Stimulated activated CD4-positive, alpha-beta T cell treated with anti-CD3 and anti-CD28 coated beads, Interleukin-4, amount 100 ng/mL, for 4 hours (primary cell): ENCODE data around the gene TPST2.

Source experiments
- DNase-seq, 2 experiments: peaks; one replicate each; pipeline ENCODE4 v3.0.0-alpha.2; 2020

TPST2 gene

DNA sequence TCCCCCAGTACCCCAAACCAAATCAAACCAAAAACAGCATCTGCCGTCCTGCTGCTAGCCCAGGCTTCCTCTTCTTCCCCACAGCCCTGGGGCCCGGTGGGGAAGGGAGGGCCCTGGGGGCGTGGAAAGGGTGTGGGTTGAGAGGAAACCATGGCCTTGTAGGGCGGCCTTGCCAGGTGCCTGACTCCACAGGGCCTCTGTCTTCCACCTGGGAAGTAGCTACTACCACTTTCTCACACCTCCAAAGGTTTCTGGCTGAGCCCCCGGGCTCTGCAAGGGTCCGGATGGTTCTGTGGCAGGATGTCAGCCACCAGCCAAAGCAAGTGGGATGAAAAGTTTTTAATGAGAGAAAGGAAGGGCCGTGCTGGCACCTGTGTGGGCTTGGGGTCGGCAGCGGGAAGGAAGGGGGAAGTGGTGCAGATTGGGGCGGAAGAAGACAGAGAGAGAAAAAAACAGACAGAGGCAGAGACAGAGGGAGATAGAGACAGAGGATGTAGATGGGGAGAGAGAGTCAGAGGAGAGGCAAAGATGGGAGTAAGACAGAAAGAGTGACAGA is 10.5 kb downstream of the TPST2 start:
- peak; percentile 35 to 42 for DNase-seq

GRCh38 chr22:26577081-26577480 is 12.9 kb downstream of the TPST2 start:
- no peak for DNase-seq

GRCh38 chr22:26576026-26576680 is 13.8 kb downstream of the TPST2 start:
- DNase-seq = no peak

DNA sequence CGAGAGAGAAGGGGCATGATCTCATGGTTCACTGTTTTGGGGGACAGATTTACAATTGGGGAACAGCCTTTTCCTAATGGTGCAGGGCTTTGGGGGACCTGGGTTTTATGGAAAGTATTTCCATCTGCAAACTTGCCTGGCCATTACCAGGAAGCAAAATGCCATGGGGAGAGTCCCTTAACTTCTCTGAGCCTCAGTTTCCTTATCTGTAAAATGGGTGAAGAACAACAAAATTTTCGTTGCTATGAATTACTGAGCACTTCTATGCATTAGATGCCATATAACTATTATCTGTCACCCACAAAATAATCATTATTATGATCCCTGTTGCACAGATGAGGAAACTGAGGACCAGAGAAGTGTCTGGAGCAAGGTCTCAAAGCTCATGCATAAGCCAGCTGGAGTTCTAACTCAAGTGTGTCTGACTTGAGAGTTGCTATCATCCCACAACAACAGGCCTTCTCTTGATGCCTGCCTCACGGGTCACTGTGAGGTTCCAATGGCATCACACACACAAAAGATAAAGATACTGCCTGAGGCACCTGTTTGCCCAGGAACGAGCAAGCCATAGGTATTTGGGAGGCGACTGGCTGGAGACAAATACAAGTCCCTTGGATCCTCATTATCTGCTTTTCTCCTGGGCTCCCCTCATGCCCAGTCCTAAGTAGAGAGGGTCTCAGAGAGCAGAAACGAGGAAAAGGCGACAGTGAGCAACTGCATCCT is 15.8 kb downstream of the TPST2 start:
- DNase-seq = no peak

DNA sequence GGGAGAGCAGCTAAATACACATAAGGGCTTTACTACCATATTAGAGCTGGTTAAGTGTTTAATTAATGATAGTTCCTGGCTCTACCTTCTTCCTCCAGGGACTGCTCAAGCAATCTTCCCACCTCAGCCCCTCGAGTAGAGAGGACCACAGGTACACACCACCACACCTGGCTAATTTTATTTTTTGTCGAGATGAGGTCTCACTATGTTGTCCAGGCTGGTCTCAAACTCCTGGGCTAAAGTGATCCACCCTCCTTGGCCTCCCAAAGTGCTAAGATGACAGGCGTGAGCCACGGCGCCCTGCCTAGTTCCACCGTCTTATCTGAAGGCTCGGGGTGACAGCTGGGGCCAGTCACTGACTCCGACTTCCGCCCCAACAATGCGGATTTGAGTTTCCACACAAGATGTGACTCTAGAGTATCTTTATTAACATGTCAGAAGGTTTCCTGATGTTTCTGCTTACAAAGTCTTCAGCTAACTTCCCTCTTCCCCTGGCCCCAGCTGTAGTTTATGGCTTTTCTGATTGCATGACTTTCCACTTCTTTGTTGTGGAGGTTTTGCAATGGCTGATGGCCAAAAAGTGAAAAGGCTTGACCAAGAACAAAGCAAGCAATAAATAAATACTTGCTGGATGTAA is 16.8 kb downstream of the TPST2 start:
- no peak for DNase-seq

DNA sequence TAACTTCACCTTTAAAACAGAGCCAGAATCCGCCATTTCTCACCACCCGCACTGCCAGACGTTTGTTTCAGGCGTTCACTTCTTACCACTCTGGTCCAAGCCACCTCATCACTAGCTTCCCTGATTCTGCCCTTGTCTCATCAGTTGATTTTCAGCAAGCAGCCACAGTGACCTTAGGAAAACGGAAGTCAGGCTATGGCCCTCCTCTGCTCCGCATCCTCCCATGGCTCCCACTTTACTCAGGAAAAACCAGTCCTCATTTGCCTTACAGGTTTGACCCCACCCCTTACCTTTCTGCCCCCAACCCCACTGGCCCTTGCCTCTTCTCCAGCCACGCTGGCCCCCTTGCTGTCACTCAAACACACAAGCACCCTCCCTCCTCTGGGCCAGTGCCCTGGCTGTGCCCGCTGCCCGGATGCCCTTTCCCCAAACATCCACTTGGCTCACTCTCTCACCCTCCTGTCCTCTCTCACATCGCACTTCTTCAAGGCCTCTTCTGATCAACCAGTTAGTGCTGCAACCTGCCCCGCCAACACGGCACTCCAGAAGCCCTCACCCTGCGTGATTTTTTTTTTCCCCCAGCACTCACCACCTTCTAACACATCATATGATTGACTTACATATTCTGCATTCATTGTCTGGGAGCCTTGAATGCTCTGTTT is 18.9 kb downstream of the TPST2 start:
- no peak for DNase-seq

GRCh38 chr22:26570115-26570514 is 19.8 kb downstream of the TPST2 start:
- no peak for DNase-seq

DNA sequence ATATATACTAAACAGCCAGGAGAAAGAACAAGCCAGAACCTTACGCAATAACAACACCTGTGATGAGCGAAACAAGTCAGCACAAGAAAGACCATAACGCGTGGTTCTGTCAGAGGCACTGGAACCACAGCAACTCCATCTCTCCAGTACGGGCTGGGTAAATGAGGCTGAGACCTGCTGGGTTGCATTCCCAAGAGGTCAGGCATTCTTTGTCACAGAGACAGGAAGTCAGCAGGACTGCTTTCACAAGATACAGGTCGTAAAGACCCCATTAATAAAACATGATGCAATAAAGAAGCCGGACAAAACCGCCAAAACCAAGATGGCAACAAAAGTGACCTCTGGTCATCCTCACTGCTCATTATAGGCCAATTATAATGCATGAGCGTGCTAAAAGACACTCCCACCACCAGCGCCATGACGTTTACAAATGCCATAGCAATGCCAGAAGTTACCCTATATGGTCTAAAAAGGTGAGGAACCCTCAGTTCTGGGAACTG is 21.7 kb downstream of the TPST2 start:
- no peak for DNase-seq

GRCh38 chr22:26567610-26568009 is 22.3 kb downstream of the TPST2 start:
- no peak for DNase-seq

- no peak for DNase-seq
Observed at GRCh38 chr22:26566994-26567393, 22.9 kb downstream of the TPST2 start.

DNA sequence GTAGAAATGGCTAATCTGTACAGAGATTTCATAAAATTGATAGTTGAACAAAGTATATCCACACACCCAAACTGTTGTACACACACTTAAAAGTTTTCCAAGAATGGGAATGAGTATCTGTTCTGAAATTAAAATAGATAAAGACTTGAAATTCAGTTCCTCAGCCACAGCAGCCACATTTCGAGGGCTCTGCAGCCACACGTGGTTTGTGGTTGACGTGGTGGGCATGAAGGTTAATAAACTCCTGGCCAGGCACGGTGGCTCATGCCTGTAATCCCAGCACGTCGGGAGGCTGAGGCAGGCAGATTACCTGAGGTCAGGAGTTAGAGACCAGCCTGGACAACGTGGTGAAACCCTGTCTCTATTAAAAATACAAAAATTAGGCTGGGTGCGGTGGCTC is 24.0 kb downstream of the TPST2 start:
- DNase-seq = no peak

- DNase-seq = no peak
Observed at GRCh38 chr22:26565181-26565580, 24.8 kb downstream of the TPST2 start.

- no peak for DNase-seq
Observed at GRCh38 chr22:26564672-26565071, 25.3 kb downstream of the TPST2 start.

DNA sequence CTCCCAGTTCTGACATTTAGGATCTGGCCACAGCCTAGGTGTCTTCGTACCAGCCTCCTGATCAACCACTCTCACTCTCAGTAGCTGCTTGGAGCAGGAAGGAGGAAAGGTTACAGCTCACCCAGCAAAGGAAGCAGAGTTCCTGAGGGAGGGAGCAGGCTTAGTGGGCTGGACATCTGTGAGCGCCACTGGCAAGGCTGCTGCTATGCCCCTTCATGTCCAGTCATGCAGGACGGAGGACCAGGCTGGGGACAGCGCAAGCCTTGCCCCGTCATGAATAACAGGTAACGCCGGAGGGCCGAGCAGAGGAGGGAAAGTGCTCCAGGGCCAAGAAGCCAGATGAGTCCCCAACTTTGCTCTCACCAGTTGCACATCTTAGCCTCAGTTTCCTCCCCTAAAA is 25.8 kb downstream of the TPST2 start:
- no peak for DNase-seq

DNA sequence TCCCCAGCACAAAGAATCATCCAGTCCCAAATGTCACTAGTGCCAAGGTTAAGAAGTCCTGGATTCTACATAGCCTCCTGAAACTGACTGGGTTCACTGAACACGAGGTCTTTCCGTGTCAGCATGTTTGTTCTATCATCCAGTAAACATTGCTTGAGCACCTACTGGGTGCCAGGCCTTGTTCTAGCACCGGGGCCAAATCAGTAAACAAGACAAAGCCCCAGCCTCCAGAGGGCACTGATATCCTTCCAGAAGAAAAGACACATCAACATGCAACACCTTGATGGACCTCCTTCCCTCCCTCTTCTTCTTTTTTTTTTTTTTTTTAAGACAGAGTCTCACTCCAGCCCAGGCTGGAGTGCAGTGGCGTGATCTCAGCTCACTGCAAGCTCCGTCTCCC is 26.9 kb downstream of the TPST2 start:
- no peak for DNase-seq

DNA sequence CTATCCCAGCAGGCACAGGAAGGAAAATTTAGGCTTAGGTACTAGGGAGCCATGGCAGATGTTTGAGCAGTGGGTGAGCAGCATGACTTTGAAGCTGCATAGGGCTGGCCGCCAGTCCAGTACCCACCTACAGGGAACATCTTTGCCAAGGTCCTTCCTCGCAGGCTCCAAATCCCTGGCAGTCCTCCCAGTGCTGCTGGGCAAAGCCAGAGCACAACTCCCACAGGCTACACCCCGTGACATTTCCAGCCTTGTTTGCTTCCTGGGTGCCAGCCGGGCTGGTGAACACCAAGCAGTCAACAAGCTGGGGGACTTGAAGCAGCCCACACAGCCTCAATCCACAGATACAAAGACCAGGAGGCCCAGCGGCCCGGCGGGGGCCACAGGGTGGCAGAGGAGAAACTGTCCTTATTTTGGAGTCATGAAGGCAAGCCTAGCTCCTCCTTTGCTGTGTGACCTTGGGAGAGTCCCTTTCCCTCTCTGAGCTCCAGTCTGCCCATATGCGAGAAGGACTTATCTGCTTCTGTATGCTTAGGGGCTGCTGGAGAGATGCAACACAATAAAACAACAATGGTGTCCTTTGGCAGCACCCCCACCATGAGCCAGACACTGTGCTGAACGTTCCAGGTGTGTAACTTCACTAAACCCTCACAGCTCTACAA is 28.0 kb downstream of the TPST2 start:
- DNase-seq = no peak

DNA sequence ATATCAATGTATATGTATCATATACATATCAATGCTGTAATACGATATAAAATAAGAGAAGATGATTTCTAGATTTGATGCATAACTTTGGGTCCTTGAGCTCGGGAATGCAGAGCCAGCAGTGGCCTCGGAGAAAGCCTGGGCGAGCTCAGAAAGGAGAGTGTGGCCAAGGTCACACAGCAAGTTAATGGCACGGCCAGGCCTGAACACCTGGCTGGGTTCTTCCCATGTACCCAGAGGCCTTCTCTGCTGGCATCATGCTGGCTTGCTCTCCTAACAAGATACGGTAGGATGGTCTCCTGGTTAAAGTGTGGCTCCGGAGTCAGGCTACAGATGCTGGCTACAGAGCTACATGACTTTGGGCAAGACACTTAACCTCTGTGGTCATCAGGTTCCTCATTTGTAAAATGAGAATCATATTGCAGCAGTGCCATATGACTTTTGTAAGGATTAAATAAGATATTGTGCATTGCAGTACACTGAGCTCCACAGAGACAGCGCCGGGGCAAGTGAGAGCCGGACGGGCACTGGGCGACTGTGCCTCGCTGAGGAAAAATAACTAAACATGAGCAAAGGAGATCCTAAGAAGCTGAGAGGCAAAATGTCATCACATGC is 29.9 kb downstream of the TPST2 start:
- no peak for DNase-seq

DNA sequence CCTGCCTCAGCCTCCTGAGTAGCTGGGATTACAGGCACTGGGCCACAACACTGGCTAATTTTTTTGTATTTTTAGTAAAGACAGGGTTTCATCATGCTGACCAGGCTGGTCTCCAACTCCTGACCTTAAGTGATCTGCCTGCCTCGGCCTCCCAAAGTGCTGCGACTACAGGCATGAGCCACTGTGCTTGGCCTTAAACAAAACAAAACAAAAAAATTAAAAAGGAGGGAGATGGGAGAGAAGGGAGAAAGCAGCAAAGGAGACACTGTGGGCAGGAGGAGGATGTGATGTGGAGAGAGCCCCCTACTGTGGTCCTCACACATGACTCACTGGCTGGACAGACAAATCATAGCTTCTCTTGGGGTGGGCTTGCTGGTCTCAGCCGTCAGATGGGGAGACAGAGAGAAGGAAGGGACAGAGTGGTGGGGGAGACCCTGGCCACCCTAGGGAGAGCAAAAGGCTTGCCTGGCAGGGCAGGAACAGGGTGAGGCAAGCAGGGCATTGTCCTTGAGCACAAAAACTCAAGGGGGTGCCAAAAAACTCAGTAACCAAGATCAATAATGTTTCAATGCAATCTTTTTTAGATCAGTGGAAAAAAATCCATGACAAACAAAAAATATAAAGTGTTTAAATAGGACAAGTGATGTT is 31.6 kb downstream of the TPST2 start:
- DNase-seq = no peak

DNA sequence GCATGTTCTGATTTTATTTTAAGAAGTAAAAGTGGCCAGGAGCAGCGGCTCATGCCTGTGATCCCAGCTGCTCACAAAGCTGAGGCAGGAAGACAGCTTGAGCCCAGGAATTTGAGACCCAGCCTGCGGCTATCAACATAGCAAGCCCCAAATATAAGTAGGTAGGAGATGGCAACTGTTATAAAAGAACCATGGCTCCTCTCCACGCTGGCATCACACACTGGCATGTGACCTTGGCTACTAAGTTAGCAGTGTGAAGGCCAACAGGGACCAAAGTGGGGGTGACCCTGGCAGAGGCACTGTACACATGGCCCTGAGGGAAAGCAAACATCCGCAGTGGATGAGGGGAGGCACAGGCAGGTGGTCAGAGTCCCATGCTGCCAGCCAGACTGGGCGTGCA is 33.0 kb downstream of the TPST2 start:
- no peak for DNase-seq

DNA sequence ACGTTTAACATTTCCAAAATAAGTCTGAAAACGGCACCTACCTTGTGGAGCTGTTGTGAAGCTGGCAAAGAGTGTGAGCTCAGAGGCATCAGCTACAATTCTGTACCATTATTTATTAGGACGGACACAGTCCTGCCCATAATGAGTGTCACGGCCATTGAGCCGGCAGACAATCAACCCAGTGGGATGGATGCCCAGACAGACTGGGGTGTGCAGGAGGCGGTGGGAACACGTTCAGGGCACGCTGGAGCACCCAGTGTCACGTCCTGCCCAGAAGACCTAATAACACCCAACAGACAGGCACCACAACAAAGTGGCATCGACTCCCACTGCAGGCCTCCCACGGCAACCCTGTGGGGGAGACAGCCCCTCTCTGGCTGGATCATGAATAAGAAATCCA is 34.5 kb downstream of the TPST2 start:
- DNase-seq = no peak

GRCh38 chr22:26554956-26555355 is 35.0 kb downstream of the TPST2 start:
- DNase-seq = no peak
